Thoracic aorta (tissue), 2 donors: ENCODE measurements around the gene PRR15L. TPM values are rescaled to one million over a fixed set of nuclear protein-coding genes. Genes with fewer than 3 reads are reported as not detected.
"Not testable (repeated sequence)": the region's sequence is repeated elsewhere in the genome, so short reads cannot be mapped to it uniquely, and the experiment has no call there.

Experiments
- ATAC-seq: fragments of 150-250 bp; one replicate; pipeline ENCODE4 v1.8.0; 2017; ENCODE audit warnings: low read depth; ENCODE audit not compliant: insufficient number of reproducible peaks, low FRiP score
- DNase-seq: peaks from one replicate; pipeline ENCODE4 v3.0.0-alpha.2; 2020; ENCODE audit warnings: low spot score
- H3K27ac ChIP-seq, 2 donors: fragments of 200-600 bp; sonication (generic); 1 replicate in 1 of 2; 2 replicates in 1 of 2; pipeline ENCODE4 v1.5.1; 2016; ENCODE audit warnings: mild to moderate bottlenecking in 2 of 2, moderate library complexity in 2 of 2
- H3K27me3 ChIP-seq: fragments of 200-600 bp; sonication (generic); replicated peaks from 2 replicates; pipeline ENCODE4 v1.6.0; 2016; ENCODE audit warnings: mild to moderate bottlenecking; ENCODE audit not compliant: insufficient read depth
- H3K36me3 ChIP-seq: fragments of 200-600 bp; sonication (generic); one replicate; pipeline ENCODE4 v1.5.1; 2016
- H3K4me1 ChIP-seq, 2 donors: fragments of 200-600 bp; sonication (generic); 1 replicate in 1 of 2; 2 replicates in 1 of 2; pipeline versions ENCODE4 v1.5.1 to v1.6.0; 2016; ENCODE audit warnings: low read depth in 2 of 2, mild to moderate bottlenecking in 1 of 2; ENCODE audit not compliant: control insufficient read depth in 1 of 2
- H3K4me3 ChIP-seq: fragments of 200-600 bp; sonication (generic); 2 replicates; pipeline ENCODE4 v1.5.1; 2016; ENCODE audit warnings: mild to moderate bottlenecking
- H3K9me3 ChIP-seq: fragments of 200-600 bp; sonication (generic); 2 replicates; pipeline ENCODE4 v1.5.1; 2016
- CTCF ChIP-seq: fragments of 200-600 bp; sonication (generic); IDR thresholded peaks from one replicate; pipeline ENCODE4 v1.5.1; 2019; ENCODE audit warnings: antibody characterized with exemption
- total RNA-seq, 2 donors: library from RNA; depleted of rRNA; stranded (reverse); fragments of >200 nt; gene quantifications; one replicate each; pipeline versions ENCODE4 v1.1.0 to v1.2.3, GENCODE V29; 2016

Gene PRR15L
- total RNA-seq, 2 donors from 2014 or later: 1.4 TPM; not detected in 1

GRCh38 chr17:48002916-48003416 lies 45.3 kb upstream of the PRR15L start:
- Histone ChIP-seq H3K4me3 (no peak overlapping the region), H3K27ac (no peak overlapping the region), H3K36me3 (no peaks in the 10 kb centered on the region), H3K9me3 (no peaks in the 10 kb centered on the region), H3K4me1 (peaks cover 0 to 8% of the 10 kb centered on the region in 2 donors), H3K27me3 (no peaks in the 10 kb centered on the region)
- DNase-seq: no peak
- ATAC-seq: no peak
- no peak for TF ChIP-seq CTCF

- Histone ChIP-seq H3K9me3 (no peaks in the 10 kb centered on the region), H3K27ac (peak overlapping the region in 1 of 2 donors; percentile 37), H3K4me1 (peaks cover 0 to 8% of the 10 kb centered on the region in 2 donors), H3K36me3 (no peaks in the 10 kb centered on the region), H3K27me3 (no peaks in the 10 kb centered on the region), H3K4me3 (no peak overlapping the region)
- no peak for TF ChIP-seq CTCF
- DNase-seq: no peak
- no peak for ATAC-seq
Observed at GRCh38 chr17:48002266-48002915, 44.7 kb upstream of the PRR15L start.

GRCh38 chr17:48001657-48002056 lies 44.0 kb upstream of the PRR15L start:
- not testable (repeated sequence) for ATAC-seq, H3K36me3 ChIP-seq, H3K4me1 ChIP-seq, H3K27me3 ChIP-seq, DNase-seq, H3K4me3 ChIP-seq, H3K9me3 ChIP-seq, H3K27ac ChIP-seq

GRCh38 chr17:48001197-48001596 lies 43.5 kb upstream of the PRR15L start:
- Histone ChIP-seq H3K36me3 (no peaks in the 10 kb centered on the region), H3K9me3 (no peaks in the 10 kb centered on the region), H3K27me3 (no peaks in the 10 kb centered on the region), H3K4me1 (peaks cover 0 to 8% of the 10 kb centered on the region in 2 donors), H3K27ac (no peak overlapping the region), H3K4me3 (no peak overlapping the region)
- no peak for TF ChIP-seq CTCF
- DNase-seq: no peak
- ATAC-seq: no peak

- Histone ChIP-seq H3K4me3 (no peak overlapping the region), H3K4me1 (peaks cover 0 to 8% of the 10 kb centered on the region in 2 donors), H3K27me3 (no peaks in the 10 kb centered on the region), H3K9me3 (no peaks in the 10 kb centered on the region), H3K27ac (no peak overlapping the region), H3K36me3 (no peaks in the 10 kb centered on the region)
- no peak for DNase-seq
- TF ChIP-seq CTCF: no peak
- ATAC-seq: no peak
Observed at GRCh38 chr17:47999582-47999981, 41.9 kb upstream of the PRR15L start.

- H3K27ac ChIP-seq: no peak overlapping the region
- H3K9me3 ChIP-seq: no peaks in the 10 kb centered on the region
- ATAC-seq (no peak), DNase-seq (no peak)
- peaks cover 0 to 8% of the 10 kb centered on the region in 2 donors for H3K4me1 ChIP-seq
- no peak for TF ChIP-seq CTCF
- no peaks in the 10 kb centered on the region for H3K36me3 ChIP-seq
- H3K4me3 ChIP-seq: no peak overlapping the region
- H3K27me3 ChIP-seq: no peaks in the 10 kb centered on the region
Observed at GRCh38 chr17:47998044-47998443, 40.4 kb upstream of the PRR15L start.
